BE2C (cell line): ENCODE data around the gene LRRC75B.
"Not testable (repeated sequence)": the region's sequence is repeated elsewhere in the genome, so short reads cannot be mapped to it uniquely, and the experiment has no call there.

ENCODE experiments used
- DNase-seq: peaks from one replicate; pipeline ENCODE4 v3.0.0-alpha.2; 2020
- H3K27me3 ChIP-seq: fragments of 250-450 bp; sonication (Bioruptor Pico); 2 replicates; pipeline ENCODE4 v1.5.1; 2020; ENCODE audit warnings: mild to moderate bottlenecking
- H3K36me3 ChIP-seq: fragments of 250-450 bp; sonication (Bioruptor Pico); 2 replicates; pipeline ENCODE4 v1.5.1; 2020; ENCODE audit warnings: mild to moderate bottlenecking
- H3K4me1 ChIP-seq: fragments of 250-450 bp; sonication (Bioruptor Pico); 2 replicates; pipeline ENCODE4 v1.5.1; 2020
- H3K4me3 ChIP-seq: 2 replicates; pipeline ENCODE4 v1.5.1; 2011; ENCODE audit warnings: low read depth, low read length
- H3K9me3 ChIP-seq: fragments of 250-450 bp; sonication (Bioruptor Pico); 2 replicates; pipeline ENCODE4 v1.5.1; 2020
- CTCF ChIP-seq: IDR thresholded peaks from 2 replicates; pipeline ENCODE4 v1.5.1; 2012; ENCODE audit warnings: mild to moderate bottlenecking, low read depth, low read length

LRRC75B gene

GRCh38 chr22:24599514-24599913, 6.6 kb upstream of the LRRC75B start:
- no peak for DNase-seq
- TF ChIP-seq CTCF = no peak
- Histone ChIP-seq H3K4me3 (no peak overlapping the region), H3K4me1 (no peaks in the 10 kb centered on the region; the same call in 1 of the 2 replicates), H3K27me3 (no peaks in the 10 kb centered on the region), H3K9me3 (no peaks in the 10 kb centered on the region), H3K36me3 (no peaks in the 10 kb centered on the region)

GRCh38 chr22:24597076-24597475, 4.2 kb upstream of the LRRC75B start:
- not testable (repeated sequence) for H3K4me1 ChIP-seq, H3K9me3 ChIP-seq, DNase-seq, H3K4me3 ChIP-seq, H3K27me3 ChIP-seq, H3K36me3 ChIP-seq

- Histone ChIP-seq H3K36me3 (no peaks in the 10 kb centered on the region), H3K27me3 (no peaks in the 10 kb centered on the region), H3K4me3 (no peak overlapping the region), H3K4me1 (no peaks in the 10 kb centered on the region; the same call in none of the 2 replicates), H3K9me3 (no peaks in the 10 kb centered on the region)
- TF ChIP-seq CTCF = no peak
- DNase-seq = no peak
These were observed 3.0 kb upstream of the LRRC75B start for GRCh38 chr22:24595863-24596262.

GRCh38 chr22:24595228-24595627, 2.4 kb upstream of the LRRC75B start:
- Histone ChIP-seq H3K27me3 (no peaks in the 10 kb centered on the region), H3K36me3 (no peaks in the 10 kb centered on the region), H3K9me3 (no peaks in the 10 kb centered on the region), H3K4me1 (no peaks in the 10 kb centered on the region; the same call in none of the 2 replicates), H3K4me3 (no peak overlapping the region)
- DNase-seq = no peak
- no peak for TF ChIP-seq CTCF

GRCh38 chr22:24594569-24595120, 1.8 kb upstream of the LRRC75B start:
- no peaks in the 10 kb centered on the region for H3K9me3 ChIP-seq
- H3K27me3 ChIP-seq = no peaks in the 10 kb centered on the region
- H3K4me3 ChIP-seq = no peak overlapping the region
- no peaks in the 10 kb centered on the region; the same call in none of the 2 replicates for H3K4me1 ChIP-seq
- no peak for TF ChIP-seq CTCF
- no peaks in the 10 kb centered on the region for H3K36me3 ChIP-seq
- no peak for DNase-seq

GRCh38 chr22:24593836-24594568, 1.1 kb upstream of the LRRC75B start:
- no peak for TF ChIP-seq CTCF
- Histone ChIP-seq H3K36me3 (no peaks in the 10 kb centered on the region), H3K4me3 (no peak overlapping the region), H3K27me3 (no peaks in the 10 kb centered on the region), H3K9me3 (no peaks in the 10 kb centered on the region), H3K4me1 (peaks cover under 1% of the 10 kb centered on the region)
- no peak for DNase-seq

- H3K27me3 ChIP-seq, DNase-seq, H3K9me3 ChIP-seq, H3K4me1 ChIP-seq, H3K36me3 ChIP-seq: not testable (repeated sequence)
- H3K4me3 ChIP-seq = peak overlapping the region; percentile 59
These were observed 624 bp upstream of the LRRC75B start for GRCh38 chr22:24593559-24593835.
